ENCODE results near the gene MBP. TPM values are rescaled to one million over a fixed set of nuclear protein-coding genes. Genes with fewer than 3 reads are reported as not detected.

The MBP gene
- total RNA-seq, 2 experiments from 2014 or later = 75.4 to 79.2 TPM

DNA sequence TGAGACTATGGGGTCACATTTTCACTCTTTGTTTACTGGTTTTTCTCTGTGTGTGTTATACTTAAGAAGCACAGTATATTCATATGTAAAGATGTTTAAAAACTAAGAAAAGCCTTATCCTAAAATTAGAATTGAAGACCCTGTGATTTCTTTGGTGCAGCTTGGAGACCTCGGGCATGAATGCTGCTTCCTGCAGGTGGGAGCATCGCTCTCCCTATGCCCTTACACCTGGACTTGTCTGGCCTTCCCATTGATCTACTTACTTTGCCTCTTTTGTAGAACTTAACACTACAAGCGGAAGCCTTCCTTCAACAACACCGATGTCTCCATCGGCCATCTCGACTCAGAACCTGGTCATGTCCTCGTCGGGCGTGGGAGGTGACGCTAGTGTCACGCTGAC, 195.7 kb downstream of the MBP start:
- CTCF ChIA-PET = no interaction called here
- Mint-ChIP-seq H3K4me1 (ENCODE audit: low read depth) (peaks cover 5% of the 10 kb centered on the region), H3K36me3 (ENCODE audit: low read depth) (peaks cover 74% of the 10 kb centered on the region), H3K27me3 (no peaks in the 10 kb centered on the region), H3K9me3 (no peaks in the 10 kb centered on the region), H3K4me3 (no peak overlapping the region), H3K27ac (no peak overlapping the region)
- Histone ChIP-seq H3K4me3 (ENCODE audit: low read length) (no peak overlapping the region), H3K27me3 (ENCODE audit: control insufficient read depth in 1 of 2, insufficient read depth in 2 of 2, low read length in 2 of 2) (no peaks in the 10 kb centered on the region), H3K9me3 (ENCODE audit: control insufficient read depth in 1 of 2, insufficient read depth in 1 of 2, low read length in 2 of 2) (no peaks in the 10 kb centered on the region), H3K36me3 (ENCODE audit: insufficient read depth, low read length) (peaks cover 59% of the 10 kb centered on the region), H3K27ac (ENCODE audit: low read depth in 1 of 2, low read length in 2 of 2) (no peak overlapping the region), H3K4me1 (ENCODE audit: insufficient read depth, low read length) (no peaks in the 10 kb centered on the region)
- TF ChIP-seq, protein P1, sequence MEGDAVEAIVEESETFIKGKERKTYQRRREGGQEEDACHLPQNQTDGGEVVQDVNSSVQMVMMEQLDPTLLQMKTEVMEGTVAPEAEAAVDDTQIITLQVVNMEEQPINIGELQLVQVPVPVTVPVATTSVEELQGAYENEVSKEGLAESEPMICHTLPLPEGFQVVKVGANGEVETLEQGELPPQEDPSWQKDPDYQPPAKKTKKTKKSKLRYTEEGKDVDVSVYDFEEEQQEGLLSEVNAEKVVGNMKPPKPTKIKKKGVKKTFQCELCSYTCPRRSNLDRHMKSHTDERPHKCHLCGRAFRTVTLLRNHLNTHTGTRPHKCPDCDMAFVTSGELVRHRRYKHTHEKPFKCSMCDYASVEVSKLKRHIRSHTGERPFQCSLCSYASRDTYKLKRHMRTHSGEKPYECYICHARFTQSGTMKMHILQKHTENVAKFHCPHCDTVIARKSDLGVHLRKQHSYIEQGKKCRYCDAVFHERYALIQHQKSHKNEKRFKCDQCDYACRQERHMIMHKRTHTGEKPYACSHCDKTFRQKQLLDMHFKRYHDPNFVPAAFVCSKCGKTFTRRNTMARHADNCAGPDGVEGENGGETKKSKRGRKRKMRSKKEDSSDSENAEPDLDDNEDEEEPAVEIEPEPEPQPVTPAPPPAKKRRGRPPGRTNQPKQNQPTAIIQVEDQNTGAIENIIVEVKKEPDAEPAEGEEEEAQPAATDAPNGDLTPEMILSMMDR (IDR thresholded peaks at IDR 0.05) = no peak
- intact Hi-C loops (cut with DNase I, micrococcal nuclease) = no loop called here
- POLR2A ChIA-PET = no interaction called here
- DNase-seq (no peak), ATAC-seq (ENCODE audit: poor library complexity) (no peak)

- H3K4me3 Mint-ChIP-seq = no peak overlapping the region
- no peaks in the 10 kb centered on the region for H3K9me3 Mint-ChIP-seq
- no peak overlapping the region for H3K4me3 ChIP-seq (ENCODE audit: low read length)
- peaks cover 5% of the 10 kb centered on the region for H3K4me1 Mint-ChIP-seq (ENCODE audit: low read depth)
- H3K27me3 Mint-ChIP-seq = no peaks in the 10 kb centered on the region
- intact Hi-C loops (cut with DNase I, micrococcal nuclease) = no loop called here
- ChIA-PET CTCF (no interaction called here), POLR2A (no interaction called here)
- H3K36me3 ChIP-seq (ENCODE audit: insufficient read depth, low read length) = peaks cover 69% of the 10 kb centered on the region
- no peaks in the 10 kb centered on the region for H3K4me1 ChIP-seq (ENCODE audit: insufficient read depth, low read length)
- no peaks in the 10 kb centered on the region for H3K27me3 ChIP-seq (ENCODE audit: control insufficient read depth in 1 of 2, insufficient read depth in 2 of 2, low read length in 2 of 2)
- TF ChIP-seq, protein P1 (IDR thresholded peaks at IDR 0.05) = no peak
- peaks cover 79% of the 10 kb centered on the region for H3K36me3 Mint-ChIP-seq (ENCODE audit: low read depth)
- ATAC-seq (ENCODE audit: poor library complexity) = no peak
- H3K27ac ChIP-seq (ENCODE audit: low read depth in 1 of 2, low read length in 2 of 2) = no peak overlapping the region
- no peak for DNase-seq
- no peaks in the 10 kb centered on the region for H3K9me3 ChIP-seq (ENCODE audit: control insufficient read depth in 1 of 2, insufficient read depth in 1 of 2, low read length in 2 of 2)
- H3K27ac Mint-ChIP-seq = no peak overlapping the region
Observed at GRCh38 chr18:76935722-76936337, 196.8 kb downstream of the MBP start.

DNA sequence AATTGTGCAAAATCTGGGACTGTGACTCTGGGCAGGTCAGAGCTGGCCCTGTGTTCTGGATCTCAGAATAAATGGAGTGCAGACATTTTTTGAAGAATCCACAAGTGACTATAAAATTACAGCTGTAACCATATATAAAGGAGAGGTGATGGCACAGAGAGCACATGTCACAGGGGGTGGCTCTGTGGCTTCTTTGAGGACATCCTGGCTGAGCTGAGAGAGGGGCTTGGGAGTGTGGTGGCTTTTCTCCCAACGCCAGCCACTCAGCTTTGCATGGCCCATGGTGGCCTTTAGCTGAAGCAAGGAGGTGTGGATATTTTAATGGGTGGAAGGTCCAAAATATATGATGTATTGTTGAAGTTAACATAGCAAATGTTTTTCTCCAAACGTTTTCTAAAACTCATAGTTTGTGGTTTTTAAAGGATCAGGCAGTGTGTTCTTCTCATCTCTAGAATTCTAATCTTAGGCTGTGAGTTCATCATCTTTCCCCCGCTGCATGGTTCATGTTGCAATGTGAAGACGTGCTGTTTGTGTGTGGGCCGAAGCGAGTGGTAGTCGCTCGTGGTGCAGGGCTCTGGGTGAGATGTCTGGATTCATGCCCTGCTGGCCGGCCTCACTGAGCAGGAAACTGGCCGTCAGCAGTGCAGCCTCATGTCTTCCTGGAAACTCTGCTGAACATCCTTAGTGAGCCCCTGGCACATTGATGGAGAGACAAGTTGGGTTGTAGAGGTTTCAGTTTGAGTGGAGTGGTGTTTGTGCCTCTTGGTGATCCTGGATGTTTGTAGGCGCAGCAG, 200.4 kb downstream of the MBP start:
- no peak overlapping the region for H3K27ac Mint-ChIP-seq

More for the DNA sequence above, 200.4 kb downstream of the MBP start:
- TF ChIP-seq, protein P1 (IDR thresholded peaks at IDR 0.05) = no peak
- Histone ChIP-seq H3K4me3 (ENCODE audit: low read length) (no peak overlapping the region), H3K27ac (ENCODE audit: low read depth in 1 of 2, low read length in 2 of 2) (no peak overlapping the region), H3K36me3 (ENCODE audit: insufficient read depth, low read length) (peaks cover 73% of the 10 kb centered on the region), H3K27me3 (ENCODE audit: control insufficient read depth in 1 of 2, insufficient read depth in 2 of 2, low read length in 2 of 2) (no peaks in the 10 kb centered on the region), H3K9me3 (ENCODE audit: control insufficient read depth in 1 of 2, insufficient read depth in 1 of 2, low read length in 2 of 2) (no peaks in the 10 kb centered on the region), H3K4me1 (ENCODE audit: insufficient read depth, low read length) (no peaks in the 10 kb centered on the region)
- Mint-ChIP-seq H3K4me1 (ENCODE audit: low read depth) (peaks cover 5% of the 10 kb centered on the region), H3K4me3 (no peak overlapping the region), H3K36me3 (ENCODE audit: low read depth) (peaks cover 89% of the 10 kb centered on the region), H3K9me3 (no peaks in the 10 kb centered on the region), H3K27me3 (no peaks in the 10 kb centered on the region)
- POLR2A ChIA-PET = no interaction called here
- DNase-seq (no peak), ATAC-seq (ENCODE audit: poor library complexity) (no peak)
- CTCF ChIA-PET = no interaction called here
- intact Hi-C loops (cut with DNase I, micrococcal nuclease) = loop anchor here in 1 of 2 experiments (5.0 kb wide), 1 partner anchor 965 kb away; no protein-coding TSS in a partner anchor
